ENCODE measurements around the gene DCAF6.

Gene DCAF6

DNA sequence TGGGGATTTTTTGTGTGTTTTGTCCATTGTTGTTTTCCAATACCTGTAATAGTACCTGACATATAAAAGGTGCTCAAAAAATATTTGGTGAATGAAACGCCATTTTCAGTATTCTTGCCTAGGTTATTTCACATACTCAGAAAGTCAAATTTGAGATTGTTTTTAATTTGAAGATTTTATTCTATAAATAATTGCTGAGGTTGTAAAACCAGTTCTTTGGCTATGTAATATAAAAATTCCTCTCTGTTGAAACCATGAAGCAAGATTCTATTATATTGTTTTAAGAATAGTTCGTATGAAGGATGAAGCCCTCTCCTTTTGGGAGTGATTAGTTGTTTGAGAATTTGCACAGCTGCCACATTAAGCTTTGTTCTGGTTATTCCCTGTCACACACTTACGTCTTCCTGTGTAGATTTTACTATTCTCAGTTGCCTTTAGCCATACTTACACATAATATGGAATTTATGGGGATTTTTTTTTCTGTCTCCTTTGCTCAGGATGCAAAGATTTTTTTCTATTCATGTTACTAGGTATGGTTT, 60.6 kb downstream of the DCAF6 start:
- TF ChIP-seq, protein P1, sequence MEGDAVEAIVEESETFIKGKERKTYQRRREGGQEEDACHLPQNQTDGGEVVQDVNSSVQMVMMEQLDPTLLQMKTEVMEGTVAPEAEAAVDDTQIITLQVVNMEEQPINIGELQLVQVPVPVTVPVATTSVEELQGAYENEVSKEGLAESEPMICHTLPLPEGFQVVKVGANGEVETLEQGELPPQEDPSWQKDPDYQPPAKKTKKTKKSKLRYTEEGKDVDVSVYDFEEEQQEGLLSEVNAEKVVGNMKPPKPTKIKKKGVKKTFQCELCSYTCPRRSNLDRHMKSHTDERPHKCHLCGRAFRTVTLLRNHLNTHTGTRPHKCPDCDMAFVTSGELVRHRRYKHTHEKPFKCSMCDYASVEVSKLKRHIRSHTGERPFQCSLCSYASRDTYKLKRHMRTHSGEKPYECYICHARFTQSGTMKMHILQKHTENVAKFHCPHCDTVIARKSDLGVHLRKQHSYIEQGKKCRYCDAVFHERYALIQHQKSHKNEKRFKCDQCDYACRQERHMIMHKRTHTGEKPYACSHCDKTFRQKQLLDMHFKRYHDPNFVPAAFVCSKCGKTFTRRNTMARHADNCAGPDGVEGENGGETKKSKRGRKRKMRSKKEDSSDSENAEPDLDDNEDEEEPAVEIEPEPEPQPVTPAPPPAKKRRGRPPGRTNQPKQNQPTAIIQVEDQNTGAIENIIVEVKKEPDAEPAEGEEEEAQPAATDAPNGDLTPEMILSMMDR (IDR thresholded peaks at IDR 0.05; ENCODE audit: extremely low read depth, missing control alignments): no peak
- no peak for DNase-seq (ENCODE audit: low spot score)

DNA sequence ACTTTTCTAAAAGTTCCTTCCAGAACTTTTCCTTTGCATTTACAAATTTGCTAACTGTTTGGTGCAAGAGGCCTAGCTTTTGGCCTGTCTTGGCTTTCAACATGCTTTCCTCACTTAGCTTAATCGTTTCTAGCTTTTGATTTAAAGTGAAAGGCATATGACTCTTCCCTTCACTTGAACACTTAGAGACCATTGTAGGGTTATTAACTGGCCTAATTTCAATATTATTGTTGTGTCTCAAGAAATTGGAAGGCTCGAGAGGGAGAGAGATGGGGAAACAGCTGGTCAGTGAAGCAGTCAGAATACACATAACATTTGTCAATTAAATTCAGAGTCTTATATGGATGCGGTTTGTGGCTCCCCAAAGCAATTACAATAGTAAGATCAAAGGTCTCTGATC, 63.4 kb downstream of the DCAF6 start:
- TF ChIP-seq, protein P1 (IDR thresholded peaks at IDR 0.05; ENCODE audit: extremely low read depth, missing control alignments): no peak
- no peak for DNase-seq (ENCODE audit: low spot score)

DNA sequence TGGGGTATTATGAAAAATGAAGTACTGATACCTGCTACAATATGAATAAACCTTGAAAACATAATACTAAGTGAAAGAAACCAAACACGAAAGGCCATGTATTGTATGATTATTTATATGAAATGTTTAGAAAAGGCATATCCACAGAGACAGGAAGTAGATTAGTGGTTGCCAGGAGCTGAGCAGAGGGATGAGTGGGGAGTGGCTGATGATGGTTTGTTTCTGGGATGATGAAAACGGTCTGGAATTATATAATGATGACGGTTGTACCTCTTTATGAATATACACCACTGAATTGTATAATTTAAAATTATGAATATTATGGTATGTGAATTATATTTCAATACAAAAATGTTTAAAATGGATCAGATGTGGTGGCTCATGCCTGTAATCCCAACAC, 64.2 kb downstream of the DCAF6 start:
- DNase-seq (ENCODE audit: low spot score): no peak
- TF ChIP-seq, protein P1 (IDR thresholded peaks at IDR 0.05; ENCODE audit: extremely low read depth, missing control alignments): no peak

DNA sequence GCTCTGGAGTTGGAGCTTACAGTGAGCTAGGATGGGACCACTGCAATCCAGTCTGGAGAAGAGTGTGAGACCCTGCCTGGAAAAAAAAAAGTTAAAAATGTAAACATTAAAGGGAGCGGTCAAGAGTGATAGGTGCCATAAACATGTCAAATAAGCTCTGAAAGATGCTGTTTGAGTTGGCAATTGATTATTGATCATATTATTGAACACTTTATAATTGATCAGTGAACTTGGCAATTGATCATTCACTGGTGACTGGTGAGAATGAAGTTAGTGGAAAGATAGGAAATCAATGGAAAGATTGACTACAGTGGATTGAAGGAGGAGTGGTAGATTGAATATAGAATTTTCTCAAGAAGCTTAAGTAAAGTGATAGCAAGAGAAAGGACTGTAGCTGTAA, 64.7 kb downstream of the DCAF6 start:
- DNase-seq (ENCODE audit: low spot score): no peak
- TF ChIP-seq, protein P1 (IDR thresholded peaks at IDR 0.05; ENCODE audit: extremely low read depth, missing control alignments): no peak

DNA sequence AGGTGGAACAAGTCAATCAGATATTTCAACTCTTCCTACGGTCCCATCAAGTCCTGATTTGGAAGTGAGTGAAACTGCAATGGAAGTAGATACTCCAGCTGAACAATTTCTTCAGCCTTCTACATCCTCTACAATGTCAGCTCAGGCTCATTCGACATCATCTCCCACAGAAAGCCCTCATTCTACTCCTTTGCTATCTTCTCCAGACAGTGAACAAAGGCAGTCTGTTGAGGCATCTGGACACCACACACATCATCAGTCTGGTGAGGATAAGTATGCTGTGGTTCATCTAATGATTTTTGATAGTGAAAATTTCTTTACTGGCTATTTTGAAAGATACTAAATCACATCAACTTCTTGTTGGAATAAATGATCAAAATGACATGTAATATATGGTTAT, 68.0 kb downstream of the DCAF6 start:
- TF ChIP-seq, protein P1 (IDR thresholded peaks at IDR 0.05; ENCODE audit: extremely low read depth, missing control alignments): no peak
- DNase-seq (ENCODE audit: low spot score): no peak

DNA sequence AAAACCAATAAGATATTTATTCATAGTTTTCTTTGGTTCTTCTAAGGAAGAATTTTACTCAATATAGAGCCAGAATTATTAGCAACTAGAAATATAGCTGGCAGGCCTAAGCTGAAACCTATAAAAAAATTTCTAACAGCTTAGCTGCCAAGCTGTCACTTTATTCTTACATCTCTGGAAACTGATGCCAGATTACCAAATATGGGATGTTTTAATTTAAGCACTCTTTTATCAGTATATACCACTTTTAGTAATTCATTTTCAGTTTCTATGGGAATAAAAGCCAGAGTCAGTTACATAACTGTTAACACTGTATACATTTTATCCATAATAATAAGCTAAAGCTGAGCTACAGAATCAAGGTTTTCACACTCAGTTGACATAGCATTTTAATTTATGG, 69.0 kb downstream of the DCAF6 start:
- TF ChIP-seq, protein P1 (IDR thresholded peaks at IDR 0.05; ENCODE audit: extremely low read depth, missing control alignments): no peak
- no peak for DNase-seq (ENCODE audit: low spot score)

DNA sequence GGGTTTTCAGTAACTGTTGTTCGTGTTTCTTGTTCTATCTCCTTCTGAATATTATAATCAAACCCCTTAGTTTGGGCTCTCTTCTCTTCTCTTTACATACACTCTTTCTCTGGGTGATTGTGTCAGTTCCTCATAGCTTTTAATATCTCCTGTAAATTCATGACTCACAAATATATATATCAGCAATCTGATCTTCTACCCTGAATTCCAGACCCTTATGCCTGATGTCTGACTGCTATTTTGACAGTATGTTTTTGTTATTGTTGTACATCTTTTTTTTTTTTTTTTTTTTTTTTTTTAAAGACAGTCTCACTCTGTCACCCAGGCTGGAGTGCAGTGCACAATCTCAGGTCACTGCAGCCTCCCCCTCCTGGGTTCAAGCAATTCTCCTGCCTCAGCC, 71.2 kb downstream of the DCAF6 start:
- TF ChIP-seq, protein P1 (IDR thresholded peaks at IDR 0.05; ENCODE audit: extremely low read depth, missing control alignments): no peak
- DNase-seq (ENCODE audit: low spot score): no peak
